ENCODE results near the gene PFDN2. TPM values are rescaled to one million over a fixed set of nuclear protein-coding genes. Genes with fewer than 3 reads are reported as not detected.

Gene PFDN2
- total and polyA plus RNA-seq, 2 donors (not counting 3 experiments of a cell fraction or from before 2014, with no cell fraction given) = 104 to 157 TPM

DNA sequence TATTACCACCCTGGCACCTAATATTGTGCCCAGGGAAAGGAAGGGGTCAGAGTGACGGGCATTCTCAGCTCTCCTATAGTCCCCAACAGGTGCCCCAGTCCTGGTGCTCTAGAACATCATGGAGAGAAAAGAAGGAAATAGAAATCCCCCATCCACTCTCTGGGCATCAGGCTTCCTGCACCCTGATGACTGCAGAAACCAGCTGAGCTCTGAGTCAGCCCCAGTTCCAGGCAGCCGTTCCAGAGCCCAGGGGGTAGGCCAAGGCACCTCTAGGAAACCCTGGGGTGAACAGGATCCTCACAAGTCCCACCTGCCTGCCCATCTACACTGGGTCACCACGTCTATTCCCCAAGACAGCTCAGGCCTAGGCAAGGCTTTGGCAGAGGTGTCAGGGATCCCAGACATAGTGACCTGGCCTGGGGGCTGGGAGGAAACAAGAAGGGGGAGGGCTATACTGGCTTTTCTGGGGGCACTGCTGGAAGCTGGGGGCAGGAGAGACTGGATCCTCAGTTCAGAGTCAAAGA lies 29.2 kb downstream of the PFDN2 start:
- H3K79me2 ChIP-seq (ENCODE audit: control insufficient read depth, insufficient read depth, low read length) = no peaks in the 10 kb centered on the region
- TF ChIP-seq EZH2 (IDR thresholded peaks at IDR 0.05; ENCODE audit: borderline replicate concordance, low read depth, low read length, severe bottlenecking) = no peak
- TF ChIP-seq GATA2 (IDR thresholded peaks at IDR 0.05; ENCODE audit: insufficient read depth, insufficient read length, low read depth, low read length) = no peak
- no peak for TF ChIP-seq POLR2A (IDR thresholded peaks at IDR 0.05; ENCODE audit: low read depth, low read length)
- TF ChIP-seq, protein P1, sequence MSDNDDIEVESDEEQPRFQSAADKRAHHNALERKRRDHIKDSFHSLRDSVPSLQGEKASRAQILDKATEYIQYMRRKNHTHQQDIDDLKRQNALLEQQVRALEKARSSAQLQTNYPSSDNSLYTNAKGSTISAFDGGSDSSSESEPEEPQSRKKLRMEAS (IDR thresholded peaks at IDR 0.05; ENCODE audit: insufficient read depth, insufficient read length) = no peak
- no peak for TF ChIP-seq FOS (IDR thresholded peaks at IDR 0.05; ENCODE audit: borderline replicate concordance, insufficient read depth, low read length)
- TF ChIP-seq JUN (IDR thresholded peaks at IDR 0.05; ENCODE audit: borderline replicate concordance, insufficient read depth, insufficient read length, low read depth) = no peak
- no peak for DNase-seq (ENCODE audit: low read depth, low spot score)
- FAIRE-seq = no peak
- CTCF ChIA-PET = interaction anchor here (0.7 to 2.1 kb wide), 3 partner anchors 9 to 91 kb away, joined by 3 to 6 read pairs (median 3); no protein-coding TSS in a partner anchor
- H3K9ac ChIP-seq (replicated peaks; ENCODE audit: extremely low read depth, insufficient read depth, low read length) = no peak overlapping the region
- no peaks in the 10 kb centered on the region for H3K27me3 ChIP-seq (ENCODE audit: control insufficient read depth in 2 of 2, insufficient read depth in 2 of 2, low read length in 2 of 2)
- no peak overlapping the region for H3K4me3 ChIP-seq (replicated peaks in 1 of 3; ENCODE audit: insufficient read depth in 1 of 3, low read depth in 1 of 3, low read length in 3 of 3)
- POLR2A ChIA-PET = no interaction called here
- H3K27ac ChIP-seq (ENCODE audit: insufficient read depth, low read depth, low read length) = no peak overlapping the region
- dilution Hi-C loops (cut with MboI; ENCODE audit: extremely low pct_ligation_motif_present, low sequenced_read_pairs) = no loop called here
- no peak overlapping the region for H3K4me2 ChIP-seq (ENCODE audit: insufficient read depth, low read length)
- no peak overlapping the region for H2AFZ ChIP-seq (ENCODE audit: low read depth, low read length)
- H3K9me3 ChIP-seq (replicated peaks; ENCODE audit: control insufficient read depth, insufficient read depth, low read length) = no peaks in the 10 kb centered on the region
- intact Hi-C loops (cut with micrococcal nuclease) = no loop called here
- no peaks in the 10 kb centered on the region for H3K36me3 ChIP-seq (ENCODE audit: control insufficient read depth in 2 of 2, extremely low read depth in 1 of 2, insufficient read depth in 2 of 2, low read length in 2 of 2)
- no TSS peak for BruUV-seq (replicated peaks)
- no peaks in the 10 kb centered on the region for H3K9me1 ChIP-seq (replicated peaks; ENCODE audit: control insufficient read depth, extremely low read depth, insufficient read depth, low read length)
- H4K20me1 ChIP-seq (replicated peaks; ENCODE audit: control insufficient read depth, extremely low read depth, insufficient read depth, low read length) = no peaks in the 10 kb centered on the region
- H3K4me1 ChIP-seq (ENCODE audit: control insufficient read depth, extremely low read depth, insufficient read depth, low read length) = no peaks in the 10 kb centered on the region

DNA sequence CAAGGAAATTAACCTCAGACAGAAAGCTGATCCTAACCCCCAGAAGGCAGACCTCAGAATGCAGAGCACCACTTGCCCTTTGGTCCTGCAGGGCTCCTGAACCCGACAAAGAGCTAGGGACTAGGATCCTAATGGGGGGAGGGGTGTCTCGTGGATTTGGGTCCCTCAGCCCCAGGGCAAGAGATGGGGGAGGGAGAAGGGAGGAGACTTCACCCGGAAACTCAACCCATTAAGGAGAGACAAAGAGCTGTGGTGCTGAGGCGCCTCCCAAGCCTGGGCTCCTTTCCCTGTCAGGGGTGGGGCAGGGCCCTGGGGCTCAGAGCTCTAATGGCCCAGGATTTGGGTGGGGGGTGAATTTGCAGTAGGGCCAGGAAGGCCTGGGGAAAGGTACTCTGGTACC lies 31.4 kb downstream of the PFDN2 start:
- no peak overlapping the region for H3K4me3 ChIP-seq (replicated peaks in 1 of 3; ENCODE audit: insufficient read depth in 1 of 3, low read depth in 1 of 3, low read length in 3 of 3)
- no peaks in the 10 kb centered on the region for H3K36me3 ChIP-seq (ENCODE audit: control insufficient read depth in 2 of 2, extremely low read depth in 1 of 2, insufficient read depth in 2 of 2, low read length in 2 of 2)
- CTCF ChIA-PET = interaction anchor here (0.9 to 1.7 kb wide), 2 partner anchors 11 to 96 kb away, joined by 3 to 7 read pairs; no protein-coding TSS in a partner anchor
- no peaks in the 10 kb centered on the region for H3K79me2 ChIP-seq (ENCODE audit: control insufficient read depth, insufficient read depth, low read length)
- no peak for FAIRE-seq
- H3K9ac ChIP-seq (replicated peaks; ENCODE audit: extremely low read depth, insufficient read depth, low read length) = no peak overlapping the region
- DNase-seq (ENCODE audit: low read depth, low spot score) = no peak
- no peaks in the 10 kb centered on the region for H4K20me1 ChIP-seq (replicated peaks; ENCODE audit: control insufficient read depth, extremely low read depth, insufficient read depth, low read length)
- no peaks in the 10 kb centered on the region for H3K4me1 ChIP-seq (ENCODE audit: control insufficient read depth, extremely low read depth, insufficient read depth, low read length)
- H2AFZ ChIP-seq (ENCODE audit: low read depth, low read length) = no peak overlapping the region
- H3K4me2 ChIP-seq (ENCODE audit: insufficient read depth, low read length) = no peak overlapping the region
- H3K9me1 ChIP-seq (replicated peaks; ENCODE audit: control insufficient read depth, extremely low read depth, insufficient read depth, low read length) = no peaks in the 10 kb centered on the region
- POLR2A ChIA-PET = no interaction called here
- dilution Hi-C loops (cut with MboI; ENCODE audit: extremely low pct_ligation_motif_present, low sequenced_read_pairs) (no loop called here), intact Hi-C loops (cut with micrococcal nuclease) (no loop called here)
- H3K27me3 ChIP-seq (ENCODE audit: control insufficient read depth in 2 of 2, insufficient read depth in 2 of 2, low read length in 2 of 2) = no peaks in the 10 kb centered on the region
- H3K9me3 ChIP-seq (replicated peaks; ENCODE audit: control insufficient read depth, insufficient read depth, low read length) = no peaks in the 10 kb centered on the region
- TF ChIP-seq, protein P1 (IDR thresholded peaks at IDR 0.05; ENCODE audit: insufficient read depth, insufficient read length) = no peak
- BruUV-seq (replicated peaks) = no TSS peak
- no peak overlapping the region for H3K27ac ChIP-seq (ENCODE audit: insufficient read depth, low read depth, low read length)
